DND-41 (cell line): ENCODE results near the gene CD151.

Experiments
- ATAC-seq: fragments of 200-7000 bp; cut with Tn5 transposase; 3 replicates; pipeline ENCODE4 v1.9.1; 2021; ENCODE audit warnings: low read depth; ENCODE audit not compliant: insufficient read depth
- DNase-seq: peaks from one replicate; pipeline ENCODE4 v3.0.0-alpha.2; 2020
- H2AFZ ChIP-seq: 2 replicates; pipeline ENCODE4 v1.6.0; 2012; ENCODE audit warnings: low read depth, low read length
- H3K27ac ChIP-seq: 2 replicates; pipeline ENCODE4 v1.5.1; 2012; ENCODE audit warnings: low read length, inconsistent platforms
- H3K27me3 ChIP-seq: fragments of 200-600 bp; sonication (generic); 2 replicates; pipeline ENCODE4 v1.6.0; 2012; ENCODE audit warnings: low read length, mild to moderate bottlenecking, inconsistent platforms; ENCODE audit not compliant: insufficient read depth, poor library complexity
- H3K36me3 ChIP-seq: 2 replicates; pipeline ENCODE4 v1.5.1; 2012; ENCODE audit warnings: low read length, inconsistent platforms; ENCODE audit not compliant: insufficient read depth
- H3K4me1 ChIP-seq: 2 replicates; pipeline ENCODE4 v1.5.1; 2012; ENCODE audit warnings: mild to moderate bottlenecking, low read length; ENCODE audit not compliant: insufficient read depth
- H3K4me2 ChIP-seq: 2 replicates; pipeline ENCODE4 v1.6.0; 2012; ENCODE audit warnings: mild to moderate bottlenecking, moderate library complexity, low read length, inconsistent platforms; ENCODE audit not compliant: insufficient read depth
- H3K4me3 ChIP-seq, 2 experiments: fragments of 200-600 bp in 1 of 2; shearing (Covaris generic) in 1 of 2; 2 replicates each; pipeline ENCODE4 v1.5.1; 2012 to 2016; ENCODE audit warnings: inconsistent platforms in 2 of 2, low read length in 2 of 2, mild to moderate bottlenecking in 2 of 2, low read depth in 1 of 2, moderate library complexity in 1 of 2
- H3K79me2 ChIP-seq: 2 replicates; pipeline ENCODE4 v1.6.0; 2012; ENCODE audit warnings: low read length, inconsistent platforms; ENCODE audit not compliant: insufficient read depth
- H3K9ac ChIP-seq: 2 replicates; pipeline ENCODE4 v1.6.0; 2012; ENCODE audit warnings: low read depth, mild to moderate bottlenecking, inconsistent platforms, low read length, moderate library complexity
- H3K9me3 ChIP-seq: 2 replicates; pipeline ENCODE4 v1.5.1; 2012; ENCODE audit warnings: low read length, moderate library complexity, mild to moderate bottlenecking, inconsistent platforms; ENCODE audit not compliant: insufficient read depth, severe bottlenecking
- H4K20me1 ChIP-seq: 2 replicates; pipeline ENCODE4 v1.6.0; 2012; ENCODE audit warnings: low read length; ENCODE audit not compliant: insufficient read depth
- EZH2 ChIP-seq: IDR thresholded peaks from 3 replicates; pipeline ENCODE4 v1.6.1; 2012; ENCODE audit warnings: borderline replicate concordance, low read depth, mild to moderate bottlenecking, moderate library complexity, low read length, inconsistent platforms; ENCODE audit not compliant: severe bottlenecking
- TF ChIP-seq, protein P1 (sequence below): IDR thresholded peaks from 2 replicates; pipeline ENCODE4 v1.5.1; 2012; ENCODE audit warnings: borderline replicate concordance, low read length, moderate library complexity, mild to moderate bottlenecking; ENCODE audit not compliant: poor library complexity, severe bottlenecking; ENCODE audit errors: extremely low read depth

Gene CD151

GRCh38 chr11:864898-865297 is 32.1 kb downstream of the CD151 start:
- Histone ChIP-seq H3K9ac (no peak overlapping the region), H3K79me2 (no peaks in the 10 kb centered on the region), H3K36me3 (peaks cover 17% of the 10 kb centered on the region), H4K20me1 (peaks cover 19% of the 10 kb centered on the region), H3K27ac (no peak overlapping the region), H3K4me3 (no peak overlapping the region), H3K9me3 (no peaks in the 10 kb centered on the region), H3K27me3 (no peaks in the 10 kb centered on the region), H3K4me2 (no peak overlapping the region), H2AFZ (no peak overlapping the region), H3K4me1 (no peaks in the 10 kb centered on the region)
- TF ChIP-seq EZH2: no peak
- TF ChIP-seq, protein P1, sequence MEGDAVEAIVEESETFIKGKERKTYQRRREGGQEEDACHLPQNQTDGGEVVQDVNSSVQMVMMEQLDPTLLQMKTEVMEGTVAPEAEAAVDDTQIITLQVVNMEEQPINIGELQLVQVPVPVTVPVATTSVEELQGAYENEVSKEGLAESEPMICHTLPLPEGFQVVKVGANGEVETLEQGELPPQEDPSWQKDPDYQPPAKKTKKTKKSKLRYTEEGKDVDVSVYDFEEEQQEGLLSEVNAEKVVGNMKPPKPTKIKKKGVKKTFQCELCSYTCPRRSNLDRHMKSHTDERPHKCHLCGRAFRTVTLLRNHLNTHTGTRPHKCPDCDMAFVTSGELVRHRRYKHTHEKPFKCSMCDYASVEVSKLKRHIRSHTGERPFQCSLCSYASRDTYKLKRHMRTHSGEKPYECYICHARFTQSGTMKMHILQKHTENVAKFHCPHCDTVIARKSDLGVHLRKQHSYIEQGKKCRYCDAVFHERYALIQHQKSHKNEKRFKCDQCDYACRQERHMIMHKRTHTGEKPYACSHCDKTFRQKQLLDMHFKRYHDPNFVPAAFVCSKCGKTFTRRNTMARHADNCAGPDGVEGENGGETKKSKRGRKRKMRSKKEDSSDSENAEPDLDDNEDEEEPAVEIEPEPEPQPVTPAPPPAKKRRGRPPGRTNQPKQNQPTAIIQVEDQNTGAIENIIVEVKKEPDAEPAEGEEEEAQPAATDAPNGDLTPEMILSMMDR: no peak
- DNase-seq (no peak), ATAC-seq (no peak)

DNA sequence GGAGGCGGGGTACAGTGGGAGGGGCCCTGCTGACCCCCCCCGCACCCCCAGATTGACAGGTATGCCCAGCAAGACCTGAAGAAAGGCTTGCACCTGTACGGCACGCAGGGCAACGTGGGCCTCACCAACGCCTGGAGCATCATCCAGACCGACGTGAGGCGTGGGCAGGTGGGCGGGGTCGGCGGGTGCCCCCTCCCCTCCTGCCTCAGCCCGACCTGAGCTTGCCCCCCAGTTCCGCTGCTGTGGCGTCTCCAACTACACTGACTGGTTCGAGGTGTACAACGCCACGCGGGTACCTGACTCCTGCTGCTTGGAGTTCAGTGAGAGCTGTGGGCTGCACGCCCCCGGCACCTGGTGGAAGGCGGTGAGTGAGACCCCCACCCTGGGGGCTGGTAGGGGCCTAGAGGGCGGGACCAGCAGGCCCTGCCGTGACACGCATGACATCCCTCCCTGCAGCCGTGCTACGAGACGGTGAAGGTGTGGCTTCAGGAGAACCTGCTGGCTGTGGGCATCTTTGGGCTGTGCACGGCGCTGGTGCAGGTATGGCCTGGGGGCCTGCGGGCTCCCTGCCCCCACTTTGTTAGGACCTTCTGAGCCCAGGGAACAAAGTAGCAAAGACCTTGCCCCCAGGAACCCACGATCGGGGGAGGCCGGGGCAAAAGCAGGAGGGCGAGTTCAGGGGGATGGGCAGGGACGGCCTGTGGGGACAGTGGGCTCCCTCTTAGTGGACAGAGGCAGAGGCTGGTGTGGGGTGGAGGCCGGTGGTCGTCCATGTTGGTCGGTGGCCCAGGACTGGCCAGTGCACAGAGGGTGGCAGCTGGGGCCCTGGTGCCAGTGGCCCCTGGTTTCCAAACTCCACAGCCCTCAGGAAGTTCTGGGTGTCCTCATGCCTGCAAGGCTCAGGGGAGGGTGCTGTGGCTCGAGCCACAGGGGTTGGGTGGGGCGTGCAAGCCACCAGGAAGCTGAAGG is 33.0 kb downstream of the CD151 start:
- no peak overlapping the region for H3K4me2 ChIP-seq
- no peaks in the 10 kb centered on the region for H3K4me1 ChIP-seq
- DNase-seq: no peak
- H3K27ac ChIP-seq: no peak overlapping the region
- no peak overlapping the region for H3K4me3 ChIP-seq
- no peak for ATAC-seq
- no peak overlapping the region for H3K9ac ChIP-seq
- H3K27me3 ChIP-seq: no peaks in the 10 kb centered on the region
- H3K79me2 ChIP-seq: no peaks in the 10 kb centered on the region
- H2AFZ ChIP-seq: no peak overlapping the region
- peaks cover 26% of the 10 kb centered on the region for H3K36me3 ChIP-seq
- TF ChIP-seq, protein P1: no peak
- no peak for TF ChIP-seq EZH2
- H4K20me1 ChIP-seq: peaks cover 19% of the 10 kb centered on the region
- H3K9me3 ChIP-seq: no peaks in the 10 kb centered on the region

DNA sequence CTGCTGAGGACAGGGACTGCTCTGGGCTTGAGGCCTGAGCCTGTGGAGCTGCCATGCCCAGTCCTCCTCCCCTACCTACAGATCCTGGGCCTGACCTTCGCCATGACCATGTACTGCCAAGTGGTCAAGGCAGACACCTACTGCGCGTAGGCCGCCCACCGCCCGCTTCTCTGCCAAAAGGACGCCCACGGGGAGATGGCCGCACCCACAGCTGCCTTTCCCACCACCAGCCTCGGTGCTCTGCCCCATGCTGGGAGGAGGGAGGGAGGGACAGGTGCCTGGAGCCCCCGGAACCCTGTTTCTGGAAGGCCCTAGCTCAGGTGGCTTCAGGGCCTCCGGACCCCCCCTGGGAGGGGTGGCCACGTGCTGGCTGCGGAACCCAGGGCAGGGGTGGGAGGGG is 33.7 kb downstream of the CD151 start:
- H3K27me3 ChIP-seq: no peaks in the 10 kb centered on the region
- ATAC-seq (no peak), DNase-seq (no peak)
- H3K79me2 ChIP-seq: no peaks in the 10 kb centered on the region
- peaks cover 19% of the 10 kb centered on the region for H4K20me1 ChIP-seq
- TF ChIP-seq, protein P1: no peak
- no peak overlapping the region for H3K4me3 ChIP-seq
- no peak overlapping the region for H3K27ac ChIP-seq
- no peak overlapping the region for H3K4me2 ChIP-seq
- H3K4me1 ChIP-seq: no peaks in the 10 kb centered on the region
- H3K36me3 ChIP-seq: peaks cover 30% of the 10 kb centered on the region
- no peak overlapping the region for H3K9ac ChIP-seq
- H3K9me3 ChIP-seq: no peaks in the 10 kb centered on the region
- H2AFZ ChIP-seq: no peak overlapping the region
